Measurements from ENCODE around the gene CIART. TPM values are rescaled to one million over a fixed set of nuclear protein-coding genes. Genes with fewer than 3 reads are reported as not detected.

The CIART gene
- total RNA-seq, 1 donor from 2014 or later: 8.7 TPM

DNA sequence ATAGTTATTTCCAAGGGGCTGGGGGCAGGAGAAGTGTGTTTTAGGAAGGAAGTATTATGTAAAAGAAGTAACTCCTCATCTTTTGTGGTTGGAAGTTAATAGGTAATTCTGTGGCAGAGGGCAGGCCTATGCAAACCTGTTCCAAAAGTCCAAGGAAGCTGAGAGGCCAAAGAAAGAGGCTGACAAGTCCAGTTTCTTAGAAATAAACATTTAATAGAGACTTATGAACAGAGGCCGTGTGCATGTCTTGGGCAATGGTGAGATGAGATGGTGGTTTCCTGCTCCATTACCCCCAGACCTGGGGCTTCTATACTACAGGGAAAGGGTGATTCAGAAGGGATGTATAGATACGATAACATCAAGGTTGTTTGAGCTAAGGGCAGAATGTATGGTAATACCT, 32.4 kb upstream of the CIART start:
- DNase-seq: no peak
- intact Hi-C loops (cut with micrococcal nuclease): no loop called here
- TF ChIP-seq, protein P1, sequence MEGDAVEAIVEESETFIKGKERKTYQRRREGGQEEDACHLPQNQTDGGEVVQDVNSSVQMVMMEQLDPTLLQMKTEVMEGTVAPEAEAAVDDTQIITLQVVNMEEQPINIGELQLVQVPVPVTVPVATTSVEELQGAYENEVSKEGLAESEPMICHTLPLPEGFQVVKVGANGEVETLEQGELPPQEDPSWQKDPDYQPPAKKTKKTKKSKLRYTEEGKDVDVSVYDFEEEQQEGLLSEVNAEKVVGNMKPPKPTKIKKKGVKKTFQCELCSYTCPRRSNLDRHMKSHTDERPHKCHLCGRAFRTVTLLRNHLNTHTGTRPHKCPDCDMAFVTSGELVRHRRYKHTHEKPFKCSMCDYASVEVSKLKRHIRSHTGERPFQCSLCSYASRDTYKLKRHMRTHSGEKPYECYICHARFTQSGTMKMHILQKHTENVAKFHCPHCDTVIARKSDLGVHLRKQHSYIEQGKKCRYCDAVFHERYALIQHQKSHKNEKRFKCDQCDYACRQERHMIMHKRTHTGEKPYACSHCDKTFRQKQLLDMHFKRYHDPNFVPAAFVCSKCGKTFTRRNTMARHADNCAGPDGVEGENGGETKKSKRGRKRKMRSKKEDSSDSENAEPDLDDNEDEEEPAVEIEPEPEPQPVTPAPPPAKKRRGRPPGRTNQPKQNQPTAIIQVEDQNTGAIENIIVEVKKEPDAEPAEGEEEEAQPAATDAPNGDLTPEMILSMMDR (IDR thresholded peaks at IDR 0.05; ENCODE audit: borderline replicate concordance): no peak
- H3K27me3 ChIP-seq (ENCODE audit: low read depth): no peaks in the 10 kb centered on the region
- H3K4me1 ChIP-seq: no peaks in the 10 kb centered on the region
- H3K36me3 ChIP-seq: no peaks in the 10 kb centered on the region
- H3K9me3 ChIP-seq (replicated peaks): no peaks in the 10 kb centered on the region
- H3K27ac ChIP-seq (replicated peaks): no peak overlapping the region
- H3K4me3 ChIP-seq: no peak overlapping the region

DNA sequence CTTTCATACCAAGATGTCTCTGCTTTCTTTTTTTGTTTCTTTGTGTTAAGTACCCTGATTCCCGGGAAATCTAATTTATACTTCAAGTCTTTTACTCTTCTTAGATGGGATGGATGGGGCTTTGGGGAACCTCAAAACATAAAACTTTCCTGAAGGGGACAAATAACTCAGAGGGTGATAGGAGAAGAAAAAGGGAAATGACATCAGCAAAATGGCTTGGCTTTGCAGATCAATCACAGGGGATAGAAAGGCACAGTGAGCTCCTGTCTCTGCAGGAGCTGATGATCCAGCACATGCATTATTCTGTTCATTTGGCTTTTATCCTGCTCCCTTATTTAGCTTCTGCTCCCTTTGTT, 26.2 kb upstream of the CIART start:
- intact Hi-C loops (cut with micrococcal nuclease): no loop called here
- peaks cover 41% of the 10 kb centered on the region for H3K4me1 ChIP-seq
- DNase-seq: no peak
- TF ChIP-seq, protein P1 (IDR thresholded peaks at IDR 0.05; ENCODE audit: borderline replicate concordance): no peak
- no peaks in the 10 kb centered on the region for H3K36me3 ChIP-seq
- no peaks in the 10 kb centered on the region for H3K9me3 ChIP-seq (replicated peaks)
- H3K4me3 ChIP-seq: peak overlapping the region; percentile 56
- no peaks in the 10 kb centered on the region for H3K27me3 ChIP-seq (ENCODE audit: low read depth)
- peak overlapping the region; percentile 69 for H3K27ac ChIP-seq (replicated peaks)

DNA sequence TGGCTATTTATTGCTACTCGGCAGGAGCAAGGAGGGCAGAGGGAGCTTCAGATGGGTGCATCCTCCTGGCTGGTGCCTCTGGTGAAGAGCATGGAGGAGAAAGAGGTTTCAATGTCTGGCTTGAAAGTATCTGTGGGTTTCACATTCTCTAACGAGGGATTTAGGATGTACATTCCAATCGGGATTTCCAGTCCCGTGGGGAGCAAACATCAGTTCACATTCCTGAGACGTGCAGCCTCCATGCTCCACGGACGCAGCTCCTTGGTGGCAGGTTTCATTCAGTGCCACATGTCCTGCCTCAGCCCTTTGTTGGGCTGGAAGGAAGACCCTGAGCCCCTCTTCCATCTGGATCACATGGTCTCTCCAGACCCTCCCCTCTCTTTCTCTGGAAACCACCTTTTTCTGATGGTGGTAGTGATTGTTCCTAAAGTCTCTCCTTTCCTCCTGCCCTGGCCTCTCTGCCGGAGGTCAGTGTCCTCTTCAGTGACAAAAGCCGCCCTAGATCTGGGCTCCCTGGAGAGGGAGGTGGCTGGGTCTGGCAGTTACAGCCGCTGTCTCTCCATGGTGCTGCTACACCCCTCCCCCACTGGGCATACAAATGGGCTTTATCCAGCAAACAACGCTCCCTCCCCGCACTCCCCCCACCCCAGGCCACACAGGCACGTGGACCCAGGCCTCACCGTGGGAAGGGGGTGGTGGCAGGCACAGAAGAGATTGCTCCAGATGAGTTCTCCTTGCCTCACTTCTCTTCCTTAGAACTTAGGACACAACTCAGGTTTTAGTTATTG, 25.6 kb upstream of the CIART start:
- intact Hi-C loops (cut with micrococcal nuclease): no loop called here
- TF ChIP-seq, protein P1 (IDR thresholded peaks at IDR 0.05; ENCODE audit: borderline replicate concordance): no peak
- Histone ChIP-seq H3K9me3 (replicated peaks) (no peaks in the 10 kb centered on the region), H3K36me3 (no peaks in the 10 kb centered on the region), H3K27ac (replicated peaks) (peak overlapping the region; percentile 69), H3K4me3 (peak overlapping the region; percentile 56), H3K4me1 (peaks cover 41% of the 10 kb centered on the region), H3K27me3 (ENCODE audit: low read depth) (no peaks in the 10 kb centered on the region)
- DNase-seq: no peak

DNA sequence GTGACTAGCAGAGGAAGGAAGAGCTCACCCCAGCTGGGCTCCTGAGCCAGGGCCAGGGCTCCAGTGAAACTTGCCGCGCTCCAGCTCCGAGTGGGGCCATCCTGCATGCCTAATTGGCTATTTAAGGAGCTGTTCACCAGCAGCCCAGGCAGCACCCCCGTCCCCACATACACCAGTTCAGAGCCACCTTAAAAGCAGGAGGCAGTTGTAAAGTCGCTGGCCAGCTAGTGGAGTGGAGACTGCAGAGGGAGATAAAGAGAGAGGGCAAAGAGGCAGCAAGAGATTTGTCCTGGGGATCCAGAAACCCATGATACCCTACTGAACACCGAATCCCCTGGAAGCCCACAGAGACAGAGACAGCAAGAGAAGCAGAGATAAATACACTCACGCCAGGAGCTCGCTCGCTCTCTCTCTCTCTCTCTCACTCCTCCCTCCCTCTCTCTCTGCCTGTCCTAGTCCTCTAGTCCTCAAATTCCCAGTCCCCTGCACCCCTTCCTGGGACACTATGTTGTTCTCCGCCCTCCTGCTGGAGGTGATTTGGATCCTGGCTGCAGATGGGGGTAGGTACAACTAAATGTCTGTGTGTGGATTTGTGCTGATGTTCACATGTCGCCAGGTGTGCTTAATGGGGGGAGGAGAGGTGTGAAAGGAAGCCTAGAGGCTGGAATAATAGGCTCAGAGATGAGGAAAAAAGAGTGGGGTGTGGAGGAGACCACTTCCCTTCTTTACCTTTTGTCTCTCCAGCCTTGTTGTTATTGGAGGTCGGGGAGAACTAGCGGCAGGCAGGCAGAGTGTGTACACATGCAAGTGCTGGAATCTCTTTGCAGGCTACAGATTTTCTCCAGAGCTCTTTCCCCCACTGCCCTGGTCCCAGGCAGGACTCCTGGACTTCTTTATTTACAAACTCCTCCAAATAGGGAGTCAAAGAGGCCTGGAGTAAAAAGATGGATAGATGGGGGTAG, 24.4 kb upstream of the CIART start, which contains the start of gene CA14:
Gene CA14, plus strand, starts transcription at position 151 of the 962 bp plus-strand sequence. Its CDS starts 355 bp downstream, at position 506.
- no peaks in the 10 kb centered on the region for H3K36me3 ChIP-seq
- peak within 1 kb of the TSS; percentile 58 for H3K4me3 ChIP-seq
- peaks cover 41% of the 10 kb centered on the region for H3K4me1 ChIP-seq
- H3K27me3 ChIP-seq (ENCODE audit: low read depth): no peaks in the 10 kb centered on the region
- DNase-seq: peak; percentile 36
- H3K9me3 ChIP-seq (replicated peaks): no peaks in the 10 kb centered on the region
- TF ChIP-seq, protein P1 (IDR thresholded peaks at IDR 0.05; ENCODE audit: borderline replicate concordance): no peak
- intact Hi-C loops (cut with micrococcal nuclease): no loop called here
- peak within 1 kb of the TSS; percentile 69 for H3K27ac ChIP-seq (replicated peaks)

DNA sequence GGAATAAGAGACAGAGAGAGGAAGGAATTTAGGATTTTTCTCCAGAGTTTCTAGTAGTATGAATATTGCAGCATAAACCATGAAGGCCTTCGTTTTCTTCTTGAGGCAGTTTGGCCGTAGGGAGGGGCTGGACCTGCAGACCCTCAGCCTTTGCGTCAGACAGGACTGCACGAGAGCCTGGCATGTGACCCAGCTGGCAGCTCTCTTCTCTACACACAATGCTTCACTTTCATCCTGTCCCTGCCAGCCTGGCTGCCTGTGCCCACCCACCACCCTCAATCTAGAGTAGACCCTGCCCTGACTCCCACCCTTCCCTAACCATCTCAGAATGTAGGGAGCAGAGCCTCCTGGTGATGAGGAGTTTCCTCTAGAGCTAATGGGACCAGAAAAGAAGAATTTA, 23.1 kb upstream of the CIART start:
- Histone ChIP-seq H3K27ac (replicated peaks) (peak overlapping the region; percentile 64), H3K4me1 (peaks cover 41% of the 10 kb centered on the region), H3K27me3 (ENCODE audit: low read depth) (no peaks in the 10 kb centered on the region), H3K36me3 (peaks cover 3% of the 10 kb centered on the region), H3K9me3 (replicated peaks) (no peaks in the 10 kb centered on the region), H3K4me3 (peak overlapping the region; percentile 58)
- intact Hi-C loops (cut with micrococcal nuclease): no loop called here
- TF ChIP-seq, protein P1 (IDR thresholded peaks at IDR 0.05; ENCODE audit: borderline replicate concordance): no peak
- no peak for DNase-seq
